Keratinocyte (primary cell): ENCODE results near the gene TBC1D13.

Experiments
- CTCF ChIP-seq, 3 experiments: IDR thresholded peaks in 1 of 3; conservative IDR thresholded peaks in 1 of 3; optimal IDR thresholded peaks in 1 of 3; 2 replicates in 2 of 3; 3 replicates in 1 of 3; pipeline versions ENCODE3 to v1.5.1; 2011; ENCODE audit warnings: low read length in 3 of 3, mild to moderate bottlenecking in 3 of 3, moderate library complexity in 2 of 3, control low read depth in 1 of 3, inconsistent platforms in 1 of 3; ENCODE audit not compliant: insufficient read depth in 2 of 3; ENCODE audit errors: extremely low read depth in 1 of 3
- EZH2 ChIP-seq: IDR thresholded peaks from one replicate; pipeline ENCODE4 v1.6.1; 2012; ENCODE audit warnings: inconsistent platforms, mild to moderate bottlenecking, low read length, moderate library complexity

- TF ChIP-seq CTCF (optimal IDR thresholded peaks at IDR 0.05 in 1 of 3, IDR thresholded peaks at IDR 0.05 in 1 of 3, conservative IDR thresholded peaks at IDR 0.05 in 1 of 3; ENCODE audit: extremely low read depth in 1 of 3, insufficient read depth in 2 of 3, low read length in 3 of 3) (no peak), EZH2 (no peak)
Observed at GRCh38 chr9:128809036-128809599, 22.1 kb downstream of the TBC1D13 start.
